Adrenal gland (tissue), 5 donors: ENCODE measurements around the gene MFNG.

Experiments
- POLR2A ChIP-seq, 2 donors: fragments of 450-650 bp; IDR thresholded peaks; one replicate each; pipeline ENCODE4 v1.6.1; 2017; ENCODE audit warnings: antibody characterized with exemption in 2 of 2, mild to moderate bottlenecking in 2 of 2, moderate library complexity in 1 of 2
- TF ChIP-seq, protein P1 (sequence below), 6 experiments: fragments of 450-650 bp in 4 of 6; fragments of 200-600 bp in 2 of 6; sonication (generic) in 1 of 6; IDR thresholded peaks; 1 replicate in 5 of 6; 2 replicates in 1 of 6; pipeline versions ENCODE4 v1.5.1 to v1.8.0; 2016 to 2021; ENCODE audit warnings: antibody characterized with exemption in 6 of 6, mild to moderate bottlenecking in 2 of 6, moderate library complexity in 1 of 6
- donor health status: DM: no; HTN: no; CAD: no.

DNA sequence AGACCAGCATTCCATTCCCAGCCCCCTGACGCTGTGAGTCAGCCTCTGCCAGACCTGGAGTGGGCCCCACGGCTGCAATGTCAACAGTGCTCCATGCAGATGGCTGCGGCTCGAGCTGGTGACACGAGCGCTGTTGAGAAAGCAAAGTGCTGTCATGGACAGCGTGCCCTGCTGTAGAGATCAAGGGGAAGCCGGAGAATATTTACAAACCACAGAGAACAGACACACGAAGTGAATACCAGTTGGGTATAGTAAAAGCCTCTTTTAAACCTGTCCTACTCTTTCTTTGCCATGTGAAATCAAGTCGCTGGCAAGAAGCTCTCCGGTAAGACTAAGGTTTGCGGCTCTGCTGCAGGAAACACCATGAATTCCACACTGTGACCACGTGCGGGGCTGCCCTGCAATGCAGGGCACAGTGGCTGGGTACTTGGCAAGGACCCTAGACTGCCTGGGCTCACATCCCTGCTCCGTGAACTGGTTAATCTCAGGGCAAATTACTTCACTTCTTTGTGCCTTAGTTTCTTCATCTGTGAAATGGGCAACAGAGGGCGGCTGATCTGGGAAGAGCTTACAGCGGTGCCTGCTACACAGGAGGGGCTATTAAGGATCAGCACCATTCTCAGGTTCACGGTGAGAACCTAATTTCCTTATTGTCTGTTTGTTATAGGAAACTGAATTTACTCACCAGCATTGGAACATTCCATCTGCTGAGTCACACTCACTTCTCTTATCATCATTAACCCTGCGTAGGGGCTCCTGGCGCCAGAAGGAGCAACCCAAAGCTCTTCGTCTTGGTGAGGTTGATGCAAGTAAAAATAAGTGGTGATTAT is 31.1 kb downstream of the MFNG start:
- TF ChIP-seq, protein P1, sequence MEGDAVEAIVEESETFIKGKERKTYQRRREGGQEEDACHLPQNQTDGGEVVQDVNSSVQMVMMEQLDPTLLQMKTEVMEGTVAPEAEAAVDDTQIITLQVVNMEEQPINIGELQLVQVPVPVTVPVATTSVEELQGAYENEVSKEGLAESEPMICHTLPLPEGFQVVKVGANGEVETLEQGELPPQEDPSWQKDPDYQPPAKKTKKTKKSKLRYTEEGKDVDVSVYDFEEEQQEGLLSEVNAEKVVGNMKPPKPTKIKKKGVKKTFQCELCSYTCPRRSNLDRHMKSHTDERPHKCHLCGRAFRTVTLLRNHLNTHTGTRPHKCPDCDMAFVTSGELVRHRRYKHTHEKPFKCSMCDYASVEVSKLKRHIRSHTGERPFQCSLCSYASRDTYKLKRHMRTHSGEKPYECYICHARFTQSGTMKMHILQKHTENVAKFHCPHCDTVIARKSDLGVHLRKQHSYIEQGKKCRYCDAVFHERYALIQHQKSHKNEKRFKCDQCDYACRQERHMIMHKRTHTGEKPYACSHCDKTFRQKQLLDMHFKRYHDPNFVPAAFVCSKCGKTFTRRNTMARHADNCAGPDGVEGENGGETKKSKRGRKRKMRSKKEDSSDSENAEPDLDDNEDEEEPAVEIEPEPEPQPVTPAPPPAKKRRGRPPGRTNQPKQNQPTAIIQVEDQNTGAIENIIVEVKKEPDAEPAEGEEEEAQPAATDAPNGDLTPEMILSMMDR (IDR thresholded peaks at IDR 0.05) = no peak
- no peak for TF ChIP-seq POLR2A (IDR thresholded peaks at IDR 0.05)
